Nephron progenitor cell (in vitro differentiated cells): ENCODE measurements around the gene PPP4R4.
"Not testable (repeated sequence)": the region's sequence is repeated elsewhere in the genome, so short reads cannot be mapped to it uniquely, and the experiment has no call there.

Experiments used
- DNase-seq: peaks from one replicate; pipeline ENCODE4 v3.0.0; 2021
- H3K27ac Mint-ChIP-seq: 2 replicates; pipeline ENCODE4 v1.8.0; 2021; ENCODE audit warnings: mild to moderate bottlenecking, moderate library complexity, mixed read lengths
- H3K27me3 Mint-ChIP-seq: 2 replicates; pipeline ENCODE4 v1.8.0; 2021; ENCODE audit warnings: mild to moderate bottlenecking, low read depth, mixed read lengths; ENCODE audit not compliant: poor library complexity
- H3K36me3 Mint-ChIP-seq: 2 replicates; pipeline ENCODE4 v1.8.0; 2021; ENCODE audit warnings: low read depth, mixed read lengths
- H3K4me1 Mint-ChIP-seq: 2 replicates; pipeline ENCODE4 v1.8.0; 2021; ENCODE audit warnings: mixed read lengths
- H3K4me3 Mint-ChIP-seq: 2 replicates; pipeline ENCODE4 v1.8.0; 2021; ENCODE audit warnings: mild to moderate bottlenecking, moderate library complexity, mixed read lengths
- H3K9me3 Mint-ChIP-seq: 2 replicates; pipeline ENCODE4 v1.8.0; 2021; ENCODE audit warnings: mild to moderate bottlenecking, moderate library complexity, mixed read lengths
- CTCF ChIP-seq: fragments of 200-600 bp; sonication (generic); IDR thresholded peaks from 2 replicates; pipeline ENCODE4 v1.5.0; 2021; ENCODE audit warnings: antibody characterized with exemption

PPP4R4 gene

DNA sequence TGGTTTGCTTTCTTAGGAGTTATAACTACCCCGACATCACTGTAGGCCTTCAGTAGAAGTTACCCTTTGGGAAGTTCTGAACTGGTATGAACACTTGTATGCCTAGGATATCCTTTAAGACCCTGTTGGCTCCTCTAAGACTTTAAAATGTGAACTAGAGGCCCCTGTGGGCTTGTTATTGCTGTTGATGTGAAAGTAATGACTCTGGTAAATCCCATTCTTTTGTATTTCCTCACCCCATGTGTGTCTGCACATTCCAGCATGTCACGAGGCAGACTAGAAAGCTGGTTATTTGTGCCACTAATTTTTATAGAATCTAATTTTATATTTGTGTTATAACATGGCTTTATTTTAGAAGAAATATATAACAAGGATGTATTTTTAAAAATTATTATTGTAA lies 70.1 kb downstream of the PPP4R4 start:
- TF ChIP-seq CTCF, result no peak
- no peaks in the 10 kb centered on the region for H3K9me3 Mint-ChIP-seq
- DNase-seq, result no peak
- H3K27me3 Mint-ChIP-seq, result no peaks in the 10 kb centered on the region
- H3K36me3 Mint-ChIP-seq, result no peaks in the 10 kb centered on the region
- no peak overlapping the region for H3K4me3 Mint-ChIP-seq
- H3K27ac Mint-ChIP-seq, result no peak overlapping the region
- no peaks in the 10 kb centered on the region for H3K4me1 Mint-ChIP-seq

DNA sequence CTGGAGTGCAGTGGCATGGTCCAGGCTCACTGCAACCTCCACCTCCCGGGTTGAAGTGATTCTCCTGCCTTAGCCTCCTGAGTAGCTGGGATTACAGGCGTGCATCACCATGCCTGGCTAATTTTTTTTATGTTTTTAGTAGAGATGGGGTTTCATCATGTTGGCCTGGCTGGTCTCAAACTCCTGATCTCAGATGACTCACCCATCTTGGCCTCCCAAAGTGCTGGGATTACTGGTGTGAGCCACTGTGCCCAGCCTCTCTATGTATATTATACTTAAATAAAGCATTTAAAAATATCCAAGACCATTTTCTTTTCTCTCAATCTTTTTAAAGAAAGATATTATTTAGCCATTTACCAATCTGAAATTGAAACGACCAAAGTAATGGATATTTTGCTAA lies 90.1 kb downstream of the PPP4R4 start:
- H3K4me3 Mint-ChIP-seq, H3K4me1 Mint-ChIP-seq, H3K27me3 Mint-ChIP-seq, H3K36me3 Mint-ChIP-seq, DNase-seq, H3K27ac Mint-ChIP-seq: not testable (repeated sequence)
- H3K9me3 Mint-ChIP-seq, result peaks cover 30% of the 10 kb centered on the region

GRCh38 chr14:94267352-94267751 lies 93.2 kb downstream of the PPP4R4 start:
- no peak for TF ChIP-seq CTCF
- Mint-ChIP-seq H3K36me3 (no peaks in the 10 kb centered on the region), H3K4me3 (no peak overlapping the region), H3K9me3 (peaks cover 16% of the 10 kb centered on the region), H3K4me1 (no peaks in the 10 kb centered on the region), H3K27ac (no peak overlapping the region), H3K27me3 (no peaks in the 10 kb centered on the region)
- DNase-seq, result no peak

GRCh38 chr14:94268582-94268981 lies 94.5 kb downstream of the PPP4R4 start:
- not testable (repeated sequence) for H3K27ac Mint-ChIP-seq, H3K9me3 Mint-ChIP-seq

DNA sequence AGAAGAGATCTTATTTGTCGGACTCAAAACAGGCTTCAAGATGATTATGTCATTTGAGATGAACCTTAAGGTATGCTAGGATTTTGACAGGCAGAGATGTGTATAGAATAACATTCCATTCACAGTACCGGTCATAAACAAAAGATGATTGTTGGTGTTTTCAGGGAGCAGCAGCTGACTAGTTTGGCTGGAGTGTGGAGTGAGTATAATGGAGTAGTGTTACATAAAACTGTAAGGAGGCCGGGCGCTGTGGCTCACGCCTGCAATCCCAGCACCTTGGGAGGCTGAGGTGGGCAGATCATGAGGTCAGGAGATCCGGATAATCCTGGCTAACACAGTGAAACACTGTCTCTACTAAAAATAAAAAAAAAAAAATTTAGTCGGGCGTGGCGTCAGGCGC lies 95.0 kb downstream of the PPP4R4 start:
- H3K4me3 Mint-ChIP-seq, result no peak overlapping the region
- no peak overlapping the region for H3K27ac Mint-ChIP-seq
- H3K9me3 Mint-ChIP-seq, result no peaks in the 10 kb centered on the region
- no peaks in the 10 kb centered on the region for H3K4me1 Mint-ChIP-seq
- no peaks in the 10 kb centered on the region for H3K36me3 Mint-ChIP-seq
- H3K27me3 Mint-ChIP-seq, result no peaks in the 10 kb centered on the region
- no peak for DNase-seq
- TF ChIP-seq CTCF, result no peak

More at GRCh38 chr14:94268582-94268981, 94.5 kb downstream of the PPP4R4 start:
- not testable (repeated sequence) for H3K36me3 Mint-ChIP-seq, H3K4me1 Mint-ChIP-seq, DNase-seq, H3K27me3 Mint-ChIP-seq, H3K4me3 Mint-ChIP-seq

DNA sequence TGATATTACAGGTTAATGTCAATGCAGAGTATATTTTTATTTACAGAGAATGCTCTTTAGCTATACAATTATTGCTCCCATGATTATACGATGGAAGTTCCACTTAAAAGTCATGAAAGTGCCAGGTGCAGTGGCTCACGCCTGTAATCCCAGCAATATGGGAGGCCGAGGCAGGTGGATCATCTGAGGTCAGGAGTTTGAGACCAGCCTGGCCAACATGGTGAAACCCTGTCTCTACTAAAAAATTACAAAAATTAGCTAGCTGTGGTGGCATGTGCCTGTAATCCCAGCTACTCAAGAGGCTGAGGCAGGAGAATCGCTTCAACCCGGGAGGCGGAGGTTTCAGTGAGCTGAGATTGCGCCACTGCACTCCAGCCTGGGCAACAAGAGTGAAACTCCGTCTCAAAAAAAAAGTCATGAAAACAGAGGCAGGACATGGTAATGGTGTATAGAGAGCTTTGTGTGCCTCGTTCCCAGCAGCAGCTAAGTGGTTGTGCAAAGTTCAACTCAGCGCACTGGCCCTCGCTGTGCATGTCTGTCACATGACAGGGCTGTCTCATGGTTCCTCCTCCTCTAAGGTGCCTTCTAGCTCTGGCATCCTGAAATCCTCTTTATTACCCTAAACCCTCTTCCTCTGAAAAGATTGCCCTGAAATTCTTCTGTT lies 102.9 kb downstream of the PPP4R4 start:
- not testable (repeated sequence) for H3K36me3 Mint-ChIP-seq, H3K27ac Mint-ChIP-seq, H3K4me3 Mint-ChIP-seq, DNase-seq, H3K9me3 Mint-ChIP-seq, H3K4me1 Mint-ChIP-seq, H3K27me3 Mint-ChIP-seq

- Mint-ChIP-seq H3K27me3 (peaks cover 3% of the 10 kb centered on the region), H3K4me3 (no peak overlapping the region), H3K27ac (no peak overlapping the region), H3K36me3 (no peaks in the 10 kb centered on the region), H3K9me3 (no peaks in the 10 kb centered on the region), H3K4me1 (peaks cover 4% of the 10 kb centered on the region)
- no peak for TF ChIP-seq CTCF
- DNase-seq, result no peak
Observed at GRCh38 chr14:94278731-94279130, 104.6 kb downstream of the PPP4R4 start.
